ENCODE results near the gene ZNF280A.

DNA sequence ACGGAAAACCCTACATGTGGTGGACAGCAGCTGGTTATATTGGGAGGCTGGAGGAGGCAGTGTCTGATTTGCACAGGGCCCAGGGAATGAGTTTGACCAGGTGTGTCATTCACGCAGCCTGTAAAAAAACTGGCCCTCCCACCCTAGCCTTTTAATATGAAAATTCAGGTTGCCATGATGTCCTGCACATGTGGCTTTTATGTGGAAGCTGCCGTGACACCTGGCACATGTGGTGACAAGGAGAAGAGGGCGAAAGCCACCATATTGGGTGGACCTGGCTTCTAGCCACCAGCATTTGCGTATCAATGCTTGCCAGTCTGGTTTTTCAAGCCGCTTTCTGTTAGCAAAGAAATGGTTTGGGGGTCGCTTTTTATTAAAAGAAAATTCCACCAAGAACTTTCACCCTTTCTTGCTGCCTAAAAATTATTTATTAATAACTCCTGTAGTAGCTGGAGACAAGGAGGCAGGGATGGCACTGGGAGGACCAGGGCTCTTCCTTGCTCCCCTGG, 54.9 kb downstream of the ZNF280A start:
- TF ChIP-seq, protein P1, sequence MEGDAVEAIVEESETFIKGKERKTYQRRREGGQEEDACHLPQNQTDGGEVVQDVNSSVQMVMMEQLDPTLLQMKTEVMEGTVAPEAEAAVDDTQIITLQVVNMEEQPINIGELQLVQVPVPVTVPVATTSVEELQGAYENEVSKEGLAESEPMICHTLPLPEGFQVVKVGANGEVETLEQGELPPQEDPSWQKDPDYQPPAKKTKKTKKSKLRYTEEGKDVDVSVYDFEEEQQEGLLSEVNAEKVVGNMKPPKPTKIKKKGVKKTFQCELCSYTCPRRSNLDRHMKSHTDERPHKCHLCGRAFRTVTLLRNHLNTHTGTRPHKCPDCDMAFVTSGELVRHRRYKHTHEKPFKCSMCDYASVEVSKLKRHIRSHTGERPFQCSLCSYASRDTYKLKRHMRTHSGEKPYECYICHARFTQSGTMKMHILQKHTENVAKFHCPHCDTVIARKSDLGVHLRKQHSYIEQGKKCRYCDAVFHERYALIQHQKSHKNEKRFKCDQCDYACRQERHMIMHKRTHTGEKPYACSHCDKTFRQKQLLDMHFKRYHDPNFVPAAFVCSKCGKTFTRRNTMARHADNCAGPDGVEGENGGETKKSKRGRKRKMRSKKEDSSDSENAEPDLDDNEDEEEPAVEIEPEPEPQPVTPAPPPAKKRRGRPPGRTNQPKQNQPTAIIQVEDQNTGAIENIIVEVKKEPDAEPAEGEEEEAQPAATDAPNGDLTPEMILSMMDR (IDR thresholded peaks at IDR 0.05), result no peak
- TF ChIP-seq POLR2A (IDR thresholded peaks at IDR 0.05), result no peak
